HCT116 (cell line): ENCODE results near the gene RAPGEF1. TPM values are rescaled to one million over a fixed set of nuclear protein-coding genes. Genes with fewer than 3 reads are reported as not detected.
"Not testable (repeated sequence)": the region's sequence is repeated elsewhere in the genome, so short reads cannot be mapped to it uniquely, and the experiment has no call there.

Experiments
- ATAC-seq: fragments of 200-7000 bp; cut with Tn5 transposase; 2 replicates; pipeline ENCODE4 v1.9.1; 2020; ENCODE audit warnings: mild to moderate bottlenecking, moderate library complexity
- BruUV-seq: library from RNA; stranded (reverse); fragments of 400-500 nt; replicated peaks from 2 replicates; lab custom pipeline; 2021; lab: Mats Ljungman, UMichigan
- CTCF ChIA-PET: fragments of 300-600 bp; sonication (Branson Sonifier 250); formaldehyde crosslinking; loops from one replicate; lab custom pipeline; 2021; ENCODE audit warnings: antibody characterized with exemption; lab: Charles Lee
- POLR2A ChIA-PET: fragments of 300-600, 350-600 bp; sonication (Branson Sonifier 250); formaldehyde crosslinking; loops from one replicate; lab custom pipeline; 2021; ENCODE audit warnings: antibody characterized with exemption; lab: Charles Lee
- RAD21 ChIA-PET, 2 experiments: fragments of 300-600 bp; sonication (Branson Sonifier 250); formaldehyde crosslinking; loops; one replicate each; lab custom pipeline; 2023; ENCODE audit warnings: low total read pairs in 2 of 2; ENCODE audit not compliant: uncharacterized antibody in 2 of 2, unreplicated experiment in 2 of 2, low non-redundant PET in 1 of 2; lab: Charles Lee
- DNase-seq: peaks from one replicate; pipeline ENCODE4 v3.0.0-alpha.2; 2010; ENCODE audit warnings: low read depth, low spot score
- H2AFZ ChIP-seq: fragments of 200-600 bp; shearing (Covaris generic), sonication (generic); 2 replicates; pipeline ENCODE4 v1.6.1; 2017; ENCODE audit warnings: low read depth, mixed run types, mixed read lengths, antibody characterized with exemption, low read length; ENCODE audit not compliant: poor library complexity, severe bottlenecking
- H3K27ac ChIP-seq: 2 replicates; pipeline ENCODE4 v1.5.1; 2012; ENCODE audit warnings: low read depth, low read length
- H3K27me3 ChIP-seq: fragments of 200-600 bp; sonication (generic); 2 replicates; pipeline ENCODE4 v1.6.1; 2016; ENCODE audit warnings: mixed run types, low read length, mixed read lengths; ENCODE audit not compliant: insufficient read depth
- H3K36me3 ChIP-seq, 2 experiments: fragments of 200-500 bp in 1 of 2; fragments of 200-600 bp in 1 of 2; sonication (Bioruptor generic) in 1 of 2; sonication (generic) in 1 of 2; 2 replicates each; pipeline versions ENCODE4 v1.5.1 to v1.6.1; 2014 to 2016; ENCODE audit warnings: low read length in 2 of 2, inconsistent platforms in 1 of 2, mixed read lengths in 1 of 2, mixed run types in 1 of 2; ENCODE audit not compliant: insufficient read depth in 2 of 2, control insufficient read depth in 1 of 2
- H3K4me1 ChIP-seq, 2 experiments: fragments of 200-600 bp in 1 of 2; sonication (generic) in 1 of 2; 2 replicates each; pipeline versions ENCODE4 v1.5.1 to v1.6.1; 2012 to 2017; ENCODE audit warnings: low read length in 2 of 2, inconsistent platforms in 1 of 2, mild to moderate bottlenecking in 1 of 2, mixed read lengths in 1 of 2, mixed run types in 1 of 2, moderate library complexity in 1 of 2; ENCODE audit not compliant: insufficient read depth in 2 of 2, control insufficient read depth in 1 of 2
- H3K4me2 ChIP-seq: fragments of 200-600 bp; sonication (generic); 2 replicates; pipeline ENCODE4 v1.6.1; 2017; ENCODE audit warnings: mixed run types, low read length, mixed read lengths
- H3K4me3 ChIP-seq, 2 experiments: fragments of 200-600 bp in 1 of 2; sonication (generic) in 1 of 2; replicated peaks in 1 of 2; 2 replicates each; pipeline ENCODE4 v1.5.1; 2011 to 2016; ENCODE audit warnings: low read length in 2 of 2, control low read depth in 1 of 2, low read depth in 1 of 2, mild to moderate bottlenecking in 1 of 2, mixed read lengths in 1 of 2, mixed run types in 1 of 2
- H3K79me2 ChIP-seq: fragments of 200-600 bp; sonication (generic); 2 replicates; pipeline ENCODE4 v1.6.1; 2017; ENCODE audit warnings: mild to moderate bottlenecking, mixed run types, low read length, moderate library complexity, mixed read lengths; ENCODE audit not compliant: insufficient read depth
- H3K9ac ChIP-seq: fragments of 200-600 bp; sonication (generic); 2 replicates; pipeline ENCODE4 v1.6.1; 2016; ENCODE audit warnings: low read length, mixed read lengths
- H3K9me2 ChIP-seq: fragments of 200-600 bp; sonication (generic), shearing (Covaris generic); 2 replicates; pipeline ENCODE4 v1.6.1; 2017; ENCODE audit warnings: mixed run types, mild to moderate bottlenecking, moderate library complexity; ENCODE audit not compliant: insufficient read depth
- H3K9me3 ChIP-seq, 2 experiments: fragments of 200-500 bp in 1 of 2; fragments of 200-600 bp in 1 of 2; sonication (Bioruptor generic) in 1 of 2; sonication (generic) in 1 of 2; 2 replicates each; pipeline ENCODE4 v1.6.1; 2014 to 2017; ENCODE audit warnings: low read length in 2 of 2, mixed read lengths in 2 of 2, inconsistent platforms in 1 of 2, low read depth in 1 of 2, mild to moderate bottlenecking in 1 of 2, mixed run types in 1 of 2, moderate library complexity in 1 of 2; ENCODE audit not compliant: control insufficient read depth in 1 of 2, insufficient read depth in 1 of 2
- H4K20me1 ChIP-seq: fragments of 200-600 bp; sonication (generic), shearing (Covaris generic); 2 replicates; pipeline ENCODE4 v1.6.1; 2017; ENCODE audit warnings: mixed run types, mild to moderate bottlenecking, moderate library complexity; ENCODE audit not compliant: insufficient read depth
- ZBTB33 ChIP-seq: IDR thresholded peaks from 2 replicates; pipeline ENCODE4 v1.6.1; 2011; ENCODE audit warnings: mild to moderate bottlenecking, low read length, moderate library complexity; ENCODE audit not compliant: insufficient replicate concordance; ENCODE audit errors: extremely low read depth
- intact Hi-C: fragments of 100-400 bp; cut with micrococcal nuclease; formaldehyde crosslinking; loops from 2 replicates; pipeline ENCODE4 v1.10.0; 2022
- total RNA-seq: library from RNA; stranded (reverse); gene quantifications from one replicate; pipeline ENCODE4 v1.2.1, GENCODE V29; 2021; ENCODE audit not compliant: unreplicated experiment

Gene RAPGEF1
- total RNA-seq, 1 experiment from 2014 or later, result 43.0 TPM

GRCh38 chr9:131709771-131710431 is 30.0 kb downstream of the RAPGEF1 start (continued):
- TF ChIP-seq ZBTB33, result no peak
- TF ChIP-seq, all 23 proteins: peak for 0

- H4K20me1 ChIP-seq, H3K4me3 ChIP-seq, H3K4me2 ChIP-seq, intact Hi-C loops, H3K27me3 ChIP-seq, H3K9me3 ChIP-seq, DNase-seq, H3K9ac ChIP-seq, H2AFZ ChIP-seq, ATAC-seq, BruUV-seq, H3K27ac ChIP-seq, RAD21 ChIA-PET, H3K36me3 ChIP-seq, H3K9me2 ChIP-seq, POLR2A ChIA-PET: not testable (repeated sequence)
- Histone ChIP-seq H3K4me1 (peaks cover 16 to 31% of the 10 kb centered on the region in 2 experiments), H3K79me2 (peaks cover 24% of the 10 kb centered on the region)
- CTCF ChIA-PET, result interaction anchor here (1.1 kb wide), 1 partner anchor 46 kb away, joined by 3 read pairs; no protein-coding TSS in a partner anchor
Measured at GRCh38 chr9:131709010-131709770, 30.7 kb downstream of the RAPGEF1 start.
